Measurements from ENCODE around the gene TBX1.

TBX1 gene

DNA sequence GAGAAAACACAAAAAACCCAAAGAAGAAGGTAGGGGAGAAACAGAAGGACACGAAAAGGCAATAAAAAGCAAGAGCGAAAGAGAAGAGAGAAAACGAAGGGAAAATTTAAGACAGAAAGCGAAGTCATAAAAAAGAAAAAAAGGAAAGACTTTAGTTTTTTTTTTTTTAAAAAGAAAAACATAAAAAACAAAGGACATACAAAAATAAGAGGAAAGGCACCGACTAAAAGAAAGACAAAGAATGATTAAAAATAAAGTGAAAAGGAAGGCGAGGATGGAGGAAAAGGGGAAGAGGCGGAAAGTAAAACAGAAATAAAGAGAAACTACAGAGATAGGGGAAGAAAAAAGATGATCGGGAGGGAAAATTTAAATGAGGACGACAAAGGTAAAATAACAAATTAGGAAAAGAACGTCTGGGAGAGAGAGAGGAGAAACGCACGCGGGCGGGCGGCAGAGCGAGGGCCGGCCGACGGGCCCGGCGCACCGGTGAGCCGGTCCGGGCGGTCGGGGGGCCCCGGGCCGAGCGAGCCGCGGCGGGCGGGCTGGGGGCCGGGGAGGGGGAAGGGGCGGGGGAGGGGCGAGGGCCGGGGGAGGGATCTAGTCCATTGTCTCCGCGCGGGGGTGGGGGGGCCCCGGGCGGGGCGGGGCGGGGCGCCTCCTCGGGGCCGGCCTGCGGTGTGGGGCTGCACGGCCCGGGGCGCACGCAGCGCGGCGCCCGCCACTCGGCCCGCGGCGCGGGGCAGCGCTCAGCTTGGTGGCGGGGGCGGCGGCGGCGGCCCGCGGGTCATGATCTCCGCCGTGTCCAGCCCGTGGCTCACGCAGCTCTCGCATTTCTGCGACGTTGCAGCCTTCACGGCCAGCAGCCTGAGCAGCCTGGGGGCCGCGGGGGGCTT lies at the start of gene TBX1:
Gene TBX1 (plus strand): TSS at position 721 of the 893 bp plus-strand sequence. CDS start 66 bp downstream, at position 787.
- no peak for DNase-seq

DNA sequence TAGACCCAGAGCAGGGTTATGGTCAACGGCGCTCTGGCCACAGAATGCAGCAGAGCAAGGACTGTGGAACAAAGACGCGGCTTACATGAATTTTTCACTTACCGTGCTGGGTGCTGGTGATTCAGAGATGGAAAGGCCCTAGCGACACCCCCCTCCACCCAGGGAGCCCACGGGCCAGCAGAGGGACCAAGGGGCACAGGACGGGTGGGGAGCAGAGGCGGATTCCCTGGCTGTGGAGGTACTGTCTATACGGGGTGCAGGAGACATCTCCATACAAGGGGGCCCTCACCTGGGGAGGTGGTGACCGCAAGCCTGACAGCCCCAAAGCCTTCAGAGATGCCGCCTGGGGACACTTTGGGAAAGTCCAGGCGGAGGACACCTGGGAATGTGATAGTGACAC lies 47.3 kb upstream of the TBX1 start:
- no peak for DNase-seq

DNA sequence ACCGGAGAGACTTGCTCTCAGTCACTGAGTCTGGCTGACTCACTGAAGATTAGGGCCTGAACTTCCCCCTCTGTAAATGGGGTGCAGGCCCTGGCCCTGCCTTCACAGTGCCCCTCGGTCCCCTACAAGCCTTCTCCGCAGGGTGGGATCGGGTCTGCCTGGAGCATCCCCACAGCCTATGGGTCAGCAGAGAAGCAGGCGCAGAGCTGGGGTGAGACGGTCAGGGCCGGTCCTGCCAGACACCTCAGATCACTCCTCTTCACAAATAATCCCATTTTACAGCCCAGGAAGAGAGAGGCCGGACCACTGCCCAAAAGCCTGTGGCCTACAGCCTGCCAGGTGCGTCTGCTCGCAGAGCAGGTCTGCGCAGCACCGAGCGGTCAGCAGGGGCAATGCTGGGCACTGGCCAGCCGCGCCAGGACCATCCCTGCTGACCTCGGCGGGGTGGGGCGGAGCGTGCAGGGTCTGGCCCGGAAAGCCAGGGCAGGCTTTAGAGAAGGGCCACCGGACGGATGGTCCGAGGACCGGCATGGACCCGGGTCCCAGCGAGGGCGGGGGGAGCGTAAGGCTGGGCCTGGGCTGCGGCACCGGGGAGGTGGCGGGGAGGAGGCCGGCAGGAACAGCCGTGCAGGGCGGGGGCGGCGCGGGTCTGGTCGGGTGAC lies 46.8 kb upstream of the TBX1 start:
- no peak for DNase-seq

DNA sequence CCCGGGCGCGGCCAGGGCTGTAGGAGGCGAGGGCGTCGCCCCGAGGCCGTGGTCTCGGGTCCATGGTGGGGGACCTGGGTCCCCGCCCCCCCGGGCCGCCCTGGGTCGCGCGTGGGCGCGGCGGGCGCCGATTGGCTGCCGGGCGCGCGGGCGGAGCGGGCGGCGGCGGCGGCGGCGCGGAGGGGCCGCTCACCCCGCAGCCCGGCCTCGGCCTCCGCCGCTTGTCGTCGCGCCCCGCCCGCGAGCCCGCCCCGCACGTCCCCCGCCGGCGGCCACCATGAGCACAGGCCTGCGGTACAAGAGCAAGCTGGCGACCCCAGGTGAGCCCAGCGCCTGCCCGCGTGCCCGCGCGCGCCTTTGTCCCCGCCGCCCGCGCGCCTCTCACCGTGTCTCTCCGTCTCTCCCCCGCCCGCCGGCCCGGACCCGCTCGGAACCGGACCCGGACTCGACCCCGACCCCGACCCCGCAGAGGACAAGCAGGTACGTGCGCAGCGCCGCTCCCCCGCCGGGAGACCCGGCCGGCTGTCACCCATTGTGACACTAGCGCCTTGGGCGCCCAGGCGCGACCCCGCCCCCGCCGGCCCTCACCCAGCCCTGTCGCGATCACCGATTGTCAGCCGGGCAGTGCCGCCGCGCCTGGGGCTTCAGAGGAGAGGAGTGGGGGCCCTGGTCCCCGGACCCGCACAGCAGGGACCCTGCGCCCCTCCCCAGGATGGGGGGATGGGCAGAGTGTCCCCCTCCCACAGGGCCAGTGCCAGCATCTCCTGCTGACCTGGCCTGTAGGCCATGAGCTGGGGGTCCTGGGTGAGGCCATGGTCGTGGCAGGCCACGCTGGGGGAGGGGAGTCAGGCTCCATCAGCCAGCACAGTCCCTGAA lies 46.0 kb upstream of the TBX1 start, which contains the start of gene SEPTIN5:
Gene SEPTIN5 (plus strand): TSS at position 192 of the 876 bp plus-strand sequence. CDS start 86 bp downstream, at position 278.
- DNase-seq: no peak

DNA sequence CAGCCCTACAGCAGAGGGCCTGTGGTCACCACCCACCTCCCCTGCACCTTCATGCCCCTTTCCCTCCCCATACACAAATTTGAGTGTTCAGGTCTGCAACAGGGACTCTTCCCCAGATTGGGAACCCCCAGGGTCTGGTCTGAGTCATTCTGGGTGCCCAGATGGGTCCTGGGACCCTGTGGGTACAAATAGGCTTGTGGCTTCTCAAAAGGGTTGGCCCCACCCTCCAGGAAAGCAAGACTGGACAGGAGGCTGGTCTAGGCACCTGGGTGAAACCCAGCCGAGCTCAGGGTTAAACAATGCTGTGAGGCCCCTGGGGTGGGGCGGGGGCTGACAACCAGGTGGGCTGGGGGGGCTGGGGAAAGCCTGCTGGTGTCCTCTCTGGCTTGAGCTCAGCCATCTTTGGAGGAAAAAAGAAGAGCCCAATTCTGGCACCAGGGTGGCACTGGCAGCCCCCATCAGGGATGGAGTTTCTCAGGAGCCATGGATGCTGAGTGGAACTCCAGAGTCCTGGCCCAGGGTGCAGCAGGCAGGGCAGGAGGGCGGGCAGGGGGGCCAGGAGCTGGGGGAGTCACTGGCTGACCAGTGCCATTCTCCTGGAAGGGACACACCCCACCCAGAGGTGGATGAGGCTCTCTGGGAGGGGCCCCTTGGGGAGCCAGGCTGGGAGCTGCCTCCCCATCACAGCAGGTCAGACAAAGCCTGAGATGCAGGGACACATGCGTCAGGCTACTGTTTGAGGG lies 45.2 kb upstream of the TBX1 start:
- no peak for DNase-seq

DNA sequence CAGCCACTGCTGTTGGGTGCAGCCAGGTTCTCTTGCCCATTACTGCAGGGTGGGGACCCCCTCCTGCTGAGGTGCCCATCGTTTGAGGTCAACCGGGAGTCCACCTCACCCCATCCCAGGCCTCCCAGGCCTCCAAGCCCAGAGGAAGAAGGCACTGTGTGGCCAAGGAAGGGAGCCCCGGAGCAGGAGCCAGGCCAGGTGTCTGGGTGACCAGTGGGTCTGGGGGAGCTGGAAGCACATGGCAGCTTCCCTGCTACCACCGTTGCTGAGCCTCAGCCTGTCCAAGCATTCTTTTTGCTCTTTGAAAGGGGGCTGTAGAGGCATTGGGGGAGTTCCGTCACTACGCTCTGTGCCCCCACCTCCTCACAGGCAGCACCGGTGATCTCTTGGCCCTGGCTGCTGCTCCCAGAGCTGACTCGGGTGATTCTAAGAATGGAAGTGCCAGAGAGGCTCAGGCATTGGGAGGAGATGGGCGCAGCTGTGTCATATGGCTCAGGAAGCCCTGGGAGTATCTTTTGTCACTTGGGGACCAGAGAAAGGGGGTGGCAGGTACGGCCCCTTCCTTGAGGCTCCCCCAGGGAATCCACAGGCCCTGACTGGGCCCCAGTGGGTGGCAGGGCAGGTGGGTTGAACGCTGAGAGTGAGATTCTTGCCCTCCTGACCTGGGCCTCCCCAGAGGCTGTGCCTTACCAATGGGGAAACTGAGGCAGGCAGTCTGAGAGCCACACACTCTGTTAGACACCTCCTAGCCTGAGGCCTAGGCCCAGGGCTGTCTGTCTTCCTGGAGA lies 44.3 kb upstream of the TBX1 start:
- no peak for DNase-seq

DNA sequence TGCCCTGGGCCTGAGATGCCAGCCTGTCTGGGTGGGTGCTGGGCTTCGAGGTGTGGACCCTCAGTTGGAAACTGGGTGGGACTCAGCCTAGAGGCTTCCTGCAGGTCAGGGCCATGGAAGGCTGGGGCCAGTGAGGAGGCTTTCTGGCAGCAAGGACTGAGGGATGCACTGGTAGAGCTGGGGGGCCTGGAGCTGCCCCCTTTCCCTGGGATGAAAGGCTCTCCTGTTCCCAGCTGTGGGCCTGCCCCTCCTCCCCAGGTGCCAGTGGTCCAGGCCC lies 43.8 kb upstream of the TBX1 start:
- DNase-seq: no peak

DNA sequence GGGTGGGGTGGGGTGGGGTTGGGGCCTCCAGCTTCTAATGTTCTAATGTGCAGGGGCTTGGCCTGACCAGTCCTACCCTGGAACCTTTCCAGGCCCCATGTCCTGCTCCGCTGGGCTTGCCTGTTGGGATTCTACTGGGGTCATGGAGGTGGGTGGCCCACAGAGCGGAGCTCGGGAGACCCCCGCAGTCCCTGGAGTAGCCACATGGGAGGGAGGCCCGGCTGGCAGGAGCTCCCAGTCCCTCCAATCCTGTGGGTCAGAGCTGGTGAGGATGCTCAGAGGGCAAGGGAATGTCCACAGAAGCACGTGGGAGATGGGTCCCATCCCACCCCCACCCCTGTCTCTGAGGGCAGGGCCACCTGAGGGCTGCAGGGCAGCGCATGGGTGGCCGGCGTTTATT lies 43.4 kb upstream of the TBX1 start:
- no peak for DNase-seq

DNA sequence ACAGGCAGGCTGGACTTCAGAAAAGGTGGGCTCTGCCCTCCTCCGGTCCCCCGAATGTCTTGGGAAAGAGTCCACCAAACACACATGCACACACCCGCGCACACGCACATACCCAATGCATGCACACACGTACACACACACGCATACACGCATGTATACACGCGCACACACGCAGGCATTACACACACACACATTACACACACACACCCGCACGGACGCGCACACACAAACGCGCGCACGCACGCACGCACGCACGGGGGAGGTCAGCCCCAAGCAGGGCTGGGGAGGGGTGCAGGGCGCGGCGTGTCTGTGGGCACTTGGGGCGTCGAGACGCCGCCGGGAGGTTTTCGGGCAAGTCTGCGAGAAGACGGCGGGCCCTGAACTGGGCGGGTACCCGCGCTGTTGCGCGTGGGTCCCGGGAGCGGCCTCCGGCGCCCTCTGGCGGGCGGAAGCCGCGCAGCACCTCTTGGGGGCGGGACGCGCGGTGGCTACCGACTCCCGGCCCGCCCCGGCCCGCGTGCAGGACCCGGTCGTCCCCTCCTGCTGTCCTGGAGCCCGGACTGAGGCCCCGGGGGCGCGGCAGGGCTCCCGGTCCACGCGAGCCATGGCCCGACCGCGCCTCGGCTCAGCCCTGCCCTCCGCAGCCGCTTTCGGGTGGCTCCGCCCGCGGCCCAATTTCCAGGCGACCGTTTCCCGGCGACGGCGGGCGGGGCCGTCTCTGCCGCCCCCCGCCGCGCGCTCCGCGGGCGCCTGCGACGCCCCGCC lies 42.7 kb upstream of the TBX1 start:
- peak; percentile 57 to 59 for DNase-seq

DNA sequence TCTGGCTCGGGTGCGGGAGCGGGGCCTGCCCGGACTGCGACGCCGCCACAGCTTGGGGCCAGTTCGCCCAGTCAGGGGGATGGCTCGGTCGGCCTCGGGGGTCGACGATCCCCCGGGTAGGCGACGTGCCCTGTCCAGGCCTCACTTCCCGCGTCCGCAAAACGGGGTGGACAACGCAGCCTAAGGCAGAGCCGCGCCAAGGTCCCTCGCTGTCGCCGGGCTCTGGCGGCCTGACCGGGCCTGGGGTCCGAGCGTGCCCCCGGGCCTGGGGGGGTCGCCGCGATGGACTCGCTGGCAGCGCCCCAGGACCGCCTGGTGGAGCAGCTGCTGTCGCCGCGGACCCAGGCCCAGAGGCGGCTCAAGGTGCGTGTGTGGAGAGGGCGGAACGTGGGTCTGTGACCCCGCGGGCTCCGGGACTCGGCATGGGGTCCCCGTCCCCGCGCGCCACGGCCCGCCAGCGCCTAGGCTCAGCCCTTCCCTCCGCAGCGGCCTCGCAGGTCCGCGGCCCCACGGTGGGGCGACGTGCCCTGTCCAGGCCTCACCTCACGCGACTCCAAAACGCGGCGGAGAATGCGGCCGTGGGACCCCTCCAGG lies 42.0 kb upstream of the TBX1 start:
- no peak for DNase-seq

DNA sequence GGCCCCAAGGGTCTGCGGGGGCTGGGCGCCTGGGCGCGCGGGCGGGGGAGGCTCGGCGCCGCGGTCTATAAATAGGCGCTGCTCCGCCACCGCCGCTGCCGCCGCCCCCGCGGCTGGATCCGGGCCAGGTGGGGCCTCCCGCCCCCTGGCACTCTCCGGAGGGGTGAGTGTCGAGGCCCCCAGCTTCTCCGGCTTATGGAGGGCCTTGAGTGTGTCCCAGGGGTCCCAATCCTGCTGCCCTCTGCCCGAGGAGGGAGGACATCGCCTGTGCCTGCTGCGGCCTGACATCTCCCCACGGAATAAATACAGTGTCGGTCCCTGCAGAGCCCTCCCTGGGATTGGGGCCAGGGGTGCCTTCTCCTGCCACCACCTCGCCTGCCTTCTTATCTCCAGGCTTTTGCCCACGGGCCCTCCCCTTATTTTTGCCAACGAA lies 41.5 kb upstream of the TBX1 start:
- no peak for DNase-seq

DNA sequence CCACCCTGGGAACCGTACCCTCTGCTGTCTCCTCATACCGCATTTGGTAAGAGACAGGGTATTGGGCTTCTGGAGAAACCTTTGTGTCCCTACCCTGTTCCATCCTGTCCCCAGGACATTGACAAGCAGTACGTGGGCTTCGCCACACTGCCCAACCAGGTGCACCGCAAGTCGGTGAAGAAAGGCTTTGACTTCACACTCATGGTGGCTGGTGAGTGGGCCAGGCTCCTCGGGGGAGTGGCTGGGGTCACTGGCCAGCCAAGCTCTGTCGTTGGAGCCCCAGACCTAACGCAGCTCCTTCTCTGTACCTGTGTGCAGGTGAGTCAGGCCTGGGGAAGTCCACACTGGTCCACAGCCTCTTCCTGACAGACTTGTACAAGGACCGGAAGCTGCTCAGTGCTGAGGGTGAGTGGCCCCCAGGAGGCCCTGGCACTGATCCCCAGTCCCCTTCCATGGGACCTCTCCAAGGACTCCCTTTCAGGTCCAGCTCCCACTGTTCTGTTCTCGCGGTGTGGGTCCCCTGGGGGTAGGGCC lies 41.0 kb upstream of the TBX1 start:
- no peak for DNase-seq

DNA sequence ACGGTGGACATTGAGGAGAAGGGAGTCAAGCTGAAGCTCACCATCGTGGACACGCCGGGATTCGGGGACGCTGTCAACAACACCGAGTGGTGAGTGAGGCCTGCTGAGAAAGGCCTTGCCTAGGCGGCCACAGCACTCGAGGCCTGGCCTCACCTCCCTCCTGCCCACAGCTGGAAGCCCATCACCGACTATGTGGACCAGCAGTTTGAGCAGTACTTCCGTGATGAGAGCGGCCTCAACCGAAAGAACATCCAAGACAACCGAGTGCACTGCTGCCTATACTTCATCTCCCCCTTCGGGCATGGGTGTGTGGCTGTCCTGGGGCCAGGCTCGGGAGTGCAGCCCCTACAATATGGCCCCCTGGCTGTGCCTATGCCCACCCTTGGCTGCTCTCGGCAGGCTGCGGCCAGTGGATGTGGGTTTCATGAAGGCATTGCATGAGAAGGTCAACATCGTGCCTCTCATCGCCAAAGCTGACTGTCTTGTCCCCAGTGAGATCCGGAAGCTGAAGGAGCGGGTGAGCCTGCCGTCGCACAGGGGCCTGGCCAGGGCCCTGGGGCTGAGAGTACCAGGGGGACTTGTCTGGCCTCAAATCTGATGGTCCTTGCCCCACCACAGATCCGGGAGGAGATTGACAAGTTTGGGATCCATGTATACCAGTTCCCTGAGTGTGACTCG lies 40.3 kb upstream of the TBX1 start:
- DNase-seq: no peak

DNA sequence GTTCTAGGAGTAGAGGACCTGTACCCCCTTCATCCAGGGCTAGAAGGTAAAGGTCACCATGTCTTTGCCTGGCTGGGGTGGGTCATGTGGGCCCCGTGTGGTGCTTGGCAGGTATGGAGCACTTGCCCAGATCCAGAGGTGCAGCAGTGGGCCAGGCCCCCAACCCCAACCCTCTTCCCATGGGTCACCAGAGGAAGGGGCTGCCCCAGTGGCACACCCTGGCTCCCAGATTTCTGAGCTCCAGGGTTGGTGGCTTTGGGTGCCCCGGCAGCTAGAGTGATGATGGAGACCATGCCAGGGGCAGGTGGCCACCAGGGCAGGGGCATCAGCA lies 39.6 kb upstream of the TBX1 start:
- DNase-seq: no peak

DNA sequence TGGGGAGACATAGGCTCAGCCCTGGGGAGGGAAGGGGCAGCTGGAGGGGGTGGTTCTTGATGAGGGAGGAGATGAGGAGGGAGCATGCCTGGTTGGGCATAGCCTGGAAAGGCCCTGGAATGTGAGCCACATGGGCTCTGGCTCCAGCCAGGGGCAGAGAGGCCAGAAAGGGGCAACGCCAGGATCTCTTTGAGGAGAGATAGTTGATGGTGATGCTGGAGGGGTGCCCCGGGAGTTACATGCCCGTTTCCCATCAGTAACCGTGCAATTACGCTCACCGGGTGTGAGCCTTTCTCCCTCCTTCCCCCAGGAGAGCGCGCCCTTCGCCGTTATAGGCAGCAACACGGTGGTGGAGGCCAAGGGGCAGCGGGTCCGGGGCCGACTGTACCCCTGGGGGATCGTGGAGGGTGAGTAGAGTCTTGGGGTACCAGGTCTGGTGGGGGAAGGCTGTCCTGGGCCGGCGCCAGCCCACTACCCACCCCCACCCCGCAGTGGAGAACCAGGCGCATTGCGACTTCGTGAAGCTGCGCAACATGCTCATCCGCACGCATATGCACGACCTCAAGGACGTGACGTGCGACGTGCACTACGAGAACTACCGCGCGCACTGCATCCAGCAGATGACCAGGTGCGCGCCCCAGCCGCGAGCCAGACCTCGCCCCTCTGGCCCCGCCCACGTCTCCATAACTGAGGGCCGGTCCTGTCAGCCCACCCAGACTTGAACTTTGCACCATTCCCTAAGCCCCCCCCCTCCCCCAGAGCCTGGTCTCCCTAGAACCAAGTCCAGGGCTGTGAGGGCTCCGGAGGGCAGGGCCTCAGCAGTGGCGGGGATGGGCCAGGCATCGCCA lies 39.0 kb upstream of the TBX1 start:
- no peak for DNase-seq

DNA sequence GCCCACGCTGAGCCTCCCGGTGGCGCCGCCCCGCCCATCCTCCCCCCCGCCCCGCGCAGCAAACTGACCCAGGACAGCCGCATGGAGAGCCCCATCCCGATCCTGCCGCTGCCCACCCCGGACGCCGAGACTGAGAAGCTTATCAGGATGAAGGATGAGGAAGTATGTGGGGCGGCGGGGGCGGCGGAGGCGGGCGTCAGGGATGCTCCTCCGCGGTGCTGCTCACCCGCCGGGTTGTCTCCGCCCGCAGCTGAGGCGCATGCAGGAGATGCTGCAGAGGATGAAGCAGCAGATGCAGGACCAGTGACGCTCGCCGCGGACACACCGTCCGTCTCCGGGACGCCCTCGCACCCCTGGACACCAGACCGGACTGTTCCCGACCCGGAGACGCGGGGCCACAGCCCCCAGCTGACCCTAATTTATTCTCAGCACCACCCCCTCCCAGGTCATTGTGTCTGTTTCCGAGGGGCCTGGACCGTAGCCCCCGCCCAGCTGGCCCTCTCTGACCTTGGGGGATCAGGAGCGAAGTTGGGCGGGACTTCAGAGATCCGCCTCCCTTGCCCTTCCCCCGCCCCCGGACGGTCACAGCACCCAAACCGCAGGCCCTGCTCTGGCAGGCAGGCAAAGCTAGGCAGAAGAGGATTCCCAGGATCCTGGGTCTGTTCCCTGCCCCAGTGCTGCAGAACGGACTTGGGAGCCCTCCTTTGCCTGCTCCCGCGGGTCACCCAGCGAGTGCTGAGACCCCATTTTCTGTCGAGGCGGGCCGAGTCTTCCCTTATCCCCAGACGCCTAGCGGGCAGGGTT lies 38.2 kb upstream of the TBX1 start:
- no peak for DNase-seq

DNA sequence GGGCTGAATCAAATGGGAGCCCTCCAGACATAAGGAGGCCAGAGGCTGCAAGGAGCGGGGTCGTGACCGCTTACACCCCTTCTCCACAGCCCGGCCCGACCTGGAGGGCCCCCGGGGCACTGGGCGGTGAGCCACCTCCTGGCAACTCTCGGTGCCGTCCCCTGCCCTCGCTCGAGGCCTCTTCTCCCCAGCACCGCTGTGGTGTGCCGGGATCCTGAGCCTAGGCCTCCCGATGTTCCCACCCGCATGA lies 37.7 kb upstream of the TBX1 start:
- no peak for DNase-seq

DNA sequence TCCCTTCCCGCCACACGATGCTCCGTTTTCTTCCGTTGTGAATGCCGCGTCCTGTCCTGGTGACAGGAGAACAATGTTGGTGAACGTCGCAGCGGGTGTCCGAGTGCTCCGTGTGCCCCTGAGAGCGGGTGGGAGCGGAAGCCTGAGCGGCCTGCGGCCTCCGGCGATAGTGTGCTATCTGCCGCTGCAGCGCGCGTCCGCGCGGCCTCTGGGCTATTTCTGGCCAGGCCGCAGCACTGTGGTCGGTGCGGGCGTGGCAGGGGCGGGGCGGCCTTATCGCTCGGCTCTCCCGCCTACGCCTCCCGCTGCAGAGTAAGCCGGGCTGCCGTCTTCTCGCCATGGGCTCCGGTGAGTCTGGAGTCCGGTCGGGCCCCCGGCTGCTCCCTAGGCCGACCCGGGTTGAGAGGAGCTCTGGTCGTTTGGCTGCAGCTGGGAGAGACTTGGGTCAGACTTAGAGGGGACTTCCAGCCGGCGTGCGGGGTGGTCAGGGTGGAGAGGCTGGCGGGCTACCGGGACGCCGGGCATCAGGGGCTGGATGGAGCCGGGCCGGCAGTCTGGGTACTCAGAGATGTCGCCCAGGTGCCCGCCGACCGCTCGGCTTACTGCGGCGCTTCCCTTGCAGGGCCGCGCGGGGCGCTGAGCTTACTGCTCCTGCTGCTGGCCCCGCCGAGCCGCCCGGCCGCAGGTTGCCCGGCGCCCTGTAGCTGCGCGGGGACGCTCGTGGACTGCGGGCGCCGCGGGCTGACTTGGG lies 37.2 kb upstream of the TBX1 start, which contains the start of gene GP1BB:
Gene GP1BB (plus strand): TSS at position 308 of the 751 bp plus-strand sequence. CDS start 31 bp downstream, at position 339.
- no peak for DNase-seq
